ENCODE measurements around the gene SLC25A46.
"Not testable (repeated sequence)": the region's sequence is repeated elsewhere in the genome, so short reads cannot be mapped to it uniquely, and the experiment has no call there.

SLC25A46 gene

DNA sequence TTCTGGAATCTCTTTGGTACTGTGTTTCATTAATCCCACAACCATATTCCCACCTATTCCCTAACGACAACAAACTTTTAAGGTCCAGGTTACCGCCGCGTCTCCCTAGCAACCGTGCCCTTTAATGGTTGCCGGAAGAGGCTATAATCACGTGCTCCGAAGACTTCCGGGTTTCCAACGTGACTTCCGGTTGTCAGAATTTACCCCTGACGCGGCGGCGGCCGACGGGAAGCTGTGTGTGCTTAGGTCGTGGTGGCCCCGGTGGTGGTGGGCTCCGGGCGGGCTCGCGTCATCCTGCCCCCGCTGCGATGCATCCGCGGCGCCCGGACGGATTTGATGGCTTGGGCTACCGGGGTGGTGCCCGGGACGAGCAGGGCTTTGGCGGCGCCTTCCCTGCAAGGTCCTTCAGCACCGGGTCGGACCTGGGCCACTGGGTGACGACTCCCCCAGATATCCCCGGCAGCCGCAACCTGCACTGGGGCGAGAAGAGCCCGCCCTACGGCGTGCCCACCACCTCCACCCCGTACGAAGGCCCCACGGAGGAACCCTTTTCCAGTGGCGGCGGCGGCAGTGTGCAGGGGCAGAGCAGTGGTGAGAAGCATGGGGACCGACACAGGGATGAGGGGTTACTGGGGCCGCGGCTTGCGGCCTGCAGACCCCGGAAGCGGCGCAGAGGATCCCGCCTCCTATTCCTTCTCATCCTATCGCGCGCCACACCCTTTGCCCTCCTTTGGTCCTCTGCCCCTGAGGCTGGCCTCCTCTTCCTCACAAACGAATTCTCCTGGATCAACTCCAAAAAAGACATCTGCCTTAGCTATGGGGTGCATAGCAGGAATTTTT is at the start of gene SLC25A46:
Gene SLC25A46 (plus strand): TSS at position 196 of the 840 bp plus-strand sequence. CDS start 113 bp downstream, at position 309.
- peak; percentile 78 to 82 for DNase-seq (ENCODE audit: low read depth in 2 of 2)

DNA sequence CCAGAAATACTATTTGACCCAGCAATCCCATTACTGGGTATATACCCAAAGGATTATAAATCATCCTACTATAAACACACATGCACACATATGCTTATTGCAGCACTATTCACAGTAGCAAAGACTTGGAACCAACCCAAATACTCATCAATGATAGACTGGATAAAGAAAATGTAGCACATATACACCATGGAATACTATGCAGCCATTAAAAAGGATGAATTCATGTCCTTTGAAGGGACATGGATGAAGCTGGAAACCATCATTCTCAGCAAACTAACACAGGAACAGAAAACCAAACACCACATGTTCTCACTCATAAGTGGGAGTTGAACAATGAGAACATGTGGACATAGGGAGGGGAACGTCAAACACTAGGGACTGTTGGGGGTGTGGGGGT is 48.2 kb upstream of the SLC25A46 start:
- not testable (repeated sequence) for DNase-seq (ENCODE audit: low read depth in 2 of 2)

DNA sequence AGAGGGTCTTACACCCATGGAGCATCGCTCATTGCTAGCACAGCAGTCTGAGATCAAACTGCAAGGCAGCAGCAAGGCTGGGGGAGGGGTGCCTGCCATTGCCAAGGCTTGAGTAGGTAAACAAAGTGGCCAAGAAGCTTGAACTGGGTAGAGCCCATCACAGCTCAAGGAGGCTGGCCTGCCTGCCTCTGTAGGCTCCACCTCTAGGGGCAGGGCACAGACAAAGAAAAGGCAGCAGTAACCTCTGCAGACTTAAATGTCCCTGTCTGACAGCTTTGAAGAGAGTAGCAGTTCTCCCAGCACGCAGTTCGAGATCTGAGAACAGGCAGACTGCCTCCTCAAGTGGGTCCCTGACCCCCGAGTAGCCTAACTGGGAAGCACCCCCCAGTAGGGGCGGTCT is 46.1 kb upstream of the SLC25A46 start:
- not testable (repeated sequence) for DNase-seq (ENCODE audit: low read depth in 2 of 2)

DNA sequence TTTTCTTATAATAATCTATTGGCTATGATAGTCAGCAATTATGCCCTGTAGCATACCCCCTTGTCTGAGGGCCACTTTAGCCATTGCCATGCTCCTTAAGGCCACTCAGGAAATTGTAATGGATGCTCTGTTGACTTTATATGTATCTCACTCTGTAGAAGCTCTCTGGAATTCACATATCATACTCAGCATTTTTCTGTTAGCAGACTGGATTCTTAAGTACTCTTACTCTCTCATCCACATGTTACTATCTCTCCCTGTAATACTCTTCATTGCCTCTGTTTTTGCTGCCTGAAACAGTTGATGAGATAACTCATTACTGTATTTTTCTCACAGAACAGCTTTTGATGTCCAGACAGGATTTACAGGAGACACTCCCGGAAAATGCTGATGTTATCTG is 36.5 kb upstream of the SLC25A46 start:
- no peak for DNase-seq (ENCODE audit: low read depth in 2 of 2)

DNA sequence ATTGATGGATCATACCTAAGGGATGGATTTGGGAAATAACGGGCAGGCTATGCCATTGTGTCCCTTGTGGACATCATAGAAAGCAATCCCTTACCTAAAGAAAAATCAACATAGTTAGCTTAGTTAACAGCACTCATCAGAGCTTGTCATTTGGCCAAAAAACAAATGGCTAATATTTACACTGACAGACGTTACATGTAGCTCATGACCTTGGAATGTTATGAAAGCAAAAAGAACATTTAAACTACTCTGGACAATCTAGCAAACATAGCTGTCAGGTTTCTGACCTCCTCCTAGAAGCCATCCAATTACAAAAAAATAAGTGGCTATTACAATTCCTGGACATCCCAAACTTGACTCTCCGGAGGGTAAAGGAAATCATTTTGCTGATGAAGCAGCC is 36.1 kb upstream of the SLC25A46 start:
- no peak for DNase-seq (ENCODE audit: low read depth in 2 of 2)

DNA sequence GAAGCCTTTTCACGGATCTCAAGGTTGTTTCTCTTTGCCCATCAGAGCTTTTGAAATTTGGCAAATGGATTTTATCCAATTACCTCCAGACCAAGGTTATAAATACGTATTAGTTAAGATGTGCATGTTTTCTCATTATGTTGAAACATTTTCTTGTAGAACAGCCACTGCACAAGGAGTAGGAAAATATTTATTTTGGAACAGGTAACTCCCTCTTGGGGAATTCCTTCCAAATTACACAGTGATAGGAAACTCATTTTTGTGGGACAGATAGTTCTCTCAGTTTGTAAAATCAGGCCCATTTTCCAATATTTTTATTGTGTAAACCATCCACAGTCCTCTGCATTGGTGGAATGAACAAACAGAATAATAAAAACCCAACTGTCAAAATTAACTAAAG is 35.3 kb upstream of the SLC25A46 start:
- no peak for DNase-seq (ENCODE audit: low read depth in 2 of 2)

DNA sequence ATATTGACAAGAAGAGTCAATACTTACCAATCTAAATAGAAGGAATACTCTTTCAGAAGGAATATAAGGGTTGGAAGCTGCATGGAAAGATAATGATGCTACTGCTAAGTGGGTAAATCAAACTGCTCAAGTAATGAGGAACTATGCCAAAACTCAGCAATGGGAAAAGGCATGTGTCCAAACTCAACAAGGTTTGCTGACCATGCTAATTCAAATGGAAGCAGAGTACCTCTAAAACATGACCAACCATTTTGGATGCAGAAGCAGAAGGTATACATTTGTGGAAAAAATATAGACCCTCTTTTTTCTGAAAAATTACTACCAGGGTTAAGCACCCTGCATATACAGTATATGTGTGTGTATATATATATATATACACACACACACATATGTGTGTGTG is 33.5 kb upstream of the SLC25A46 start:
- DNase-seq (ENCODE audit: low read depth in 2 of 2) = no peak

DNA sequence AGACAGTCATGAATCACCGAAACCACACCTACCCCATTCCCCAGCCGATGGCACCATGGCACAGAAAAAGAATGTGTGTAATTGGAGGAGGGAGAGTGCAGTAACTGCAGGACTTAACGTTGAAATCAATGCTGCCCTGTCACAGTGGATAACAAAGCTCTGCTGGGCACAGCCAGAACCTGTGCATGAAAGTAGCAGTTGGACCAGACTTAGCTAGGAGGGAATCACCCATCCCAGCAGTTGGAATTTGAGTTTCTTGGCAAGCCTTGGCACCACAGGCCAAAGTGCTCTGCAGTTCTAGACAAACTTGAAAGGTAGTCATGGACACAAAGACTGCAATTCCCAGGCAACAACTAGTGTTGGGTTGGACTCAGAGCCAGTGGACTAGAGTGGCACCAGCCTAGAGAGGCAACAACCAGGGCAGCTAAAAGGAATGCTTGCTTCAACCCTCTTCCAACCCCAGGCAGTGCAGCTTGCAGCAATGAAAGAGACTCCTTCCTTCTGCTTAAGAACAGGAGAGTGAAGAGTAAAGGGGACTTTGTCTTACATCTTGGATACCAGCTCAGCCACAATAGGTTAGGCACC is 31.5 kb upstream of the SLC25A46 start:
- DNase-seq (ENCODE audit: low read depth in 2 of 2) = no peak

DNA sequence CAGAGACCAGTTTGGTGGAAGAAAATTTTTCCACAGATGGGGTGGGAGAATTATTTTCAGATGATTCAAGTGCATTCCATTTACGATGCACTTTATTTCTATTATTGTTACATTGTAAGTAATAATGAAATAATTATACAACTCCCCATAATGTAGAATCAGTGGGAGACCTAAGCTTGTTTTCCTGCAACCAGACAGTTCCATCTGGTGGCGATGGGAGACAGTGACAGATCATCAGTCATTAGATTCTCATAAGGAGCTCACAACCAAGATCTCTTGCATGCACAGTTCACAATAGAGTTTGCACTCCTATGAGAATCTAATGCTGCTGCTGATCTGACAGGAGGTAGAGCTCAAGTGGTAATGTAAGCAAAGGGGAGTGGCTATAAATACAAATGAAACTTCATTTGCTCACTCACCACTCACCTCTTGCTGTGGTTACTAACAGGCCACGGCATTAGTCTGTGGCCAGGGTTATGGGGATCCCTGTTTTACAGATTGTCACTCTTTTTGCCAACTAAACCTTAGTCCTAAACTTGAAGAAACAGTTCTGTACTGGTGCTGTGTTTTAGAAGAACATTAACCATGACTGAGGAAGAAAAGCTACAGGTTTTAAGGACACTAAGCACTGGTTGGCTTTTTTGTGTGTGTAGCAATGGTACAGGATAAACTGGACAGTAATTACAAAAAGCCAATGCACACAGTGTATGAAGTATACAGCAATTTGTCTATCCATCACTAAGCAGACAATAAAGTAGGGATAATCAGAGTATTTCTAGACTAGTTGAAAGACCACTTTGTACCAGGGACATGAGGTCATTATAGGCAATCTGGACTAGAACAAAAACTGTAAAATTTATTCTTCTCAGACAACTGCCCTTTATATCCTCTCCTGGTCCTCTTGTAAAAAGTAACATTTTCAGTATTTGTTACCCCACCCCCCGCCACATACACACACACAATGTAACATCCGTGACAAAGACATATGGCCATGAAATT is 22.3 kb upstream of the SLC25A46 start:
- no peak for DNase-seq (ENCODE audit: low read depth in 2 of 2)

DNA sequence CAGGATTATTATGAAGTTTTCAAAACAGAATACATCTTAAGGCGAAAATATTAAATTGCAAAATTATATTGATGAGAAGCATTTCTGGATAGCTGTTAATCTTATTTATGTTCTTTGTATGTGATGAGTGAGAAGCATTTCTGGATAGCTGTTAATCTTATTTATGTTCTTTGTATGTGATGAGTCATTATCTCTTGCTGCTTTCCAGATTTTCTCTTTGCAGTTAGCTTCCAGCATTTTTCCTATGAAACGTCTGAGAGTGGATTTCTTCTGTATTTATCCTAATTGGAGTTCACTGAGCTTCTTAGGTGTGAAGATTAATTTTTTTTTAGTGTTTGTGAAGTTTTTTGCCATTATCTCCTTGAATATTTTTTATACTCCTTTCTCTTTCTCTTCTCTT is 20.5 kb upstream of the SLC25A46 start:
- DNase-seq (ENCODE audit: low read depth in 2 of 2) = no peak

DNA sequence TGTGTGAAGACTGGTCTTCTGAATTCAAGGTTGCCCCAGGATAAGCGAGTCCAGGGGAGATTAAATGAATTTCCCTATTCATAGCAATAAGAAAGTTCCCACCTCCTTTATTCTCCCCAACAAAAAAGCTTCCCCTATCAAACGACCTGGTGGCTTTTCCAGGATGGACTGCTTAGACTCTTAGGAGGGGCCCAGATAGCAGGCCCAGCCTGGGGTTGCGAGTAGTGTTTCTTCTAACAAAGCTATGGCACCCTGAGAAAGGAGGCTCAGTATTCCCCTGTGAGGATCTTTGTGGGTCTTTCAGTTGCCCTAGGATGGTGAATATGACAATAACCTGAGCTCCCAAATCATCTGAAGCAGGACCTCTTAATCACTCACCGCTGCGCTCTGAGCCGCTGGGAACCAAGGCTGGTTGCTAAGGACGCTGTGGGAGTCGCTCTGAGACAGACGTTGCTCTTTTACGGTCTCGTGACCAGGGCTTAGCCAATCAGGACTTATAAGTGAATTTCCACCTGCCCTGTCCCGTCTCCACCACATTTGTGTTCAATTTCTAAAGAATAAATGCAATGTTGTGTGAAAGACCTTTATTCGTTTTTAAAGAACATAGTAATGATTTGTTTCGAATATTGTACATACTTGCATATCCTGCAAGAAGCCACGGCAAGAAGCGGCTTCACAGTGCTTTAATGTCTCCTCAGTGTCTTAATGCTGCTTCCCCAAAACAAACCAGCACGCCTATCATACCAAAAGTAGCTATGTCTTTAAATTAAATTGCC is 12.4 kb upstream of the SLC25A46 start, which contains the start of gene TMEM232:
Gene TMEM232 (minus strand): TSS at position 423 of the 776 bp plus-strand sequence. CDS start 59,319 bp downstream, outside the sequence.
- peak; percentile 60 to 62 for DNase-seq (ENCODE audit: low read depth in 2 of 2)

DNA sequence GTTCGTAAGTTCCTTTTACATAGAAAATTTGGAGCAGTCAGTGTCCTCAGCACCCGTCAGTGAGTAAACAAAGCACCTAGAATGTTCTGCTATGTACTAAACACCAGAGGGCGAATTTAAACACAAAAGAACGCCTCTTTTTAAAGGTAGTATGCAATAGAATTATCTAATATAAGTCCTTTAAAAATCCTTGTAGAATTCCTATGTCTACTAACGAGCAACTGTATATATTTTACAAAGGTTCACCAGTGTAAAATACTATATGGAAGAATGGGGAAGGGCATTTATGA is 11.8 kb upstream of the SLC25A46 start:
- DNase-seq (ENCODE audit: low read depth in 2 of 2) = no peak

DNA sequence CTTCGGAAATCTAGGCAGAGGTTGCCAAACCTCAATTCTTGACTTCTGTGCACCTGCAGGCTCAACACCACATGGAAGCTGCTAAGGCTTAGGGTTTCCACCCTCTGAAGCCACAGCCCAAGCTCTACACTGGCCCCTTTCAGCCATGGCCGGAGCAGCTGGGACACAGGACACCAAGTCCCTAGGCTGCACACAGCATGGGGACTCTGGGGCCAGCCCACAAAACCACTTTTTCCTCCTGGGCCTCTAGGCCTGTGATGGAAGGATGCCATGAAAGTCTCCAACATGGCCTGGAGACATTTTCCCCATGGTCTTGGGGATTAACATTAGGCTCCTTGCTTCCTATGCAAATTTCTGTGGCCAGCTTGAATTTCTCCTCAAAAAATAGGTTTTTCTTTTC is 7.3 kb upstream of the SLC25A46 start:
- DNase-seq (ENCODE audit: low read depth in 2 of 2) = not testable (repeated sequence)

DNA sequence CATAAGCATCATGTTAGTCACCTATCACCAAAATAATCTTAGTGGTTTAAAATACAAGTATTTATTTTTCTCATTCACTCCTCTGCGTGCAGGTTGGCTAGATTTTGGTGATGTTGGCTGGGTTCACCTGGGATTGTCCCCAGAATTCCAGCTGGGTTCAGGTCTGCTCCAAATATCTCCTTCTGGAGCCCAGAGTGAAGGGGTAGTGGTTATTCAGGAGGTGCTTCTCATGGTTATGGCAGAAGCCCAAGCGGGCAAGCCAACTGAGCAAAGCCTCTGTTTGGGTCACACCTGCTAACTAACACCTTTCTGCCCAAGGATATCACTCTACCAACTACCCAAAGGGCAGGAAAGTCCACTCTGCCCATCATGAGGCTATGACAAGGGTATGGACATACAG is 4.7 kb upstream of the SLC25A46 start:
- DNase-seq (ENCODE audit: low read depth in 2 of 2) = no peak

DNA sequence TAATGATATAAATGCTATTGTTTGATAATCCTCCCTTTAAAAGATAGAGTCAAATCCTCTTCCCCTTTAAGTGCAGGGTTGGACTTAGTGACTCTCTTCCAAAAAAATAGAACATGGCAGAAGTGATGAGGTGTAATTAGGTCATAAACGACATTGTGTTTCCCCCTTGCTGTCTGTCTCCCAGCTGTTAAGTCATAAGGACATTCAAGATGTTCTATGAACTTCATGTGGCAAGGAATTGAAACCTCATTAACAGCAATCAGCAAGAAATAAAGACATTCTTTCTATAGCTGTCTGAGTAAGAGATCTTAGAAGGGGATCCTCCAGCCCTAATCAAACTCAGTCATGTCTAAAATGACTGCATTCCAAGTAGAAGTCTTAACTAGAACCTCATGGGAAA is 3.3 kb upstream of the SLC25A46 start:
- no peak for DNase-seq (ENCODE audit: low read depth in 2 of 2)

DNA sequence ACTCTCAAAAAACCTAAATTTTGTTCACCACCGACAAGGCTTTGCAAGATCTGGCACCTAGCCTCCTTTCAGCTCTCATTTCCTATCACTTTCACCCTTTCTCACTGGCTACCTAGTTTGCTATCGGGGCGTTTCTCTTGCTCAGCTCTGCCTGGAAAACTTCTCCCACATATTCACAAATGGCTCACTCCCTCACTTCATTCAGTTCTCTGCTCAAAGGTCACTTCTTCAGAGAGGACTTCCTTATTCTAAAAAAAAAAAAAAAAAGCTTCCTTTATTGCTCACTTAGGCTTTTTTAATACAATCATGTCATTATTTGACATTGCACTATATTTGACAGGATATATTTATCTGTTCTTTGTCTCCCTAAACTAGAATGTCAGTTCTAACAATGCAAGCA is 2.1 kb upstream of the SLC25A46 start:
- no peak for DNase-seq (ENCODE audit: low read depth in 2 of 2)

DNA sequence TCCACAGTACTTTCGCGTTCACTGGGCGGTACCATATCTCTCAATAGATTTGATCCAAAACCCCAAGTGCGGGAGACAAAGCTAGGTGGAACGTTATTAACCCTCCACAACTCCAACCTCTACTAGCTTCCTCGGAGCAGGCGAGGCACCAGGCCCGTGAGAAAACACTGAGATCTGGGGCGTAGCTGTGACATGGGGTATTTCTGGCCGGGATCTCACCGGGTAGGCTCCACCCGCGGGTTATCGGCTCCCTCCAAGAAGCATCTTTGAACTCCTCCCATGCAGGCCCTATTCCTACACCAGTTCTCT is 350 bp upstream of the SLC25A46 start:
- no peak for DNase-seq (ENCODE audit: low read depth in 2 of 2)

DNA sequence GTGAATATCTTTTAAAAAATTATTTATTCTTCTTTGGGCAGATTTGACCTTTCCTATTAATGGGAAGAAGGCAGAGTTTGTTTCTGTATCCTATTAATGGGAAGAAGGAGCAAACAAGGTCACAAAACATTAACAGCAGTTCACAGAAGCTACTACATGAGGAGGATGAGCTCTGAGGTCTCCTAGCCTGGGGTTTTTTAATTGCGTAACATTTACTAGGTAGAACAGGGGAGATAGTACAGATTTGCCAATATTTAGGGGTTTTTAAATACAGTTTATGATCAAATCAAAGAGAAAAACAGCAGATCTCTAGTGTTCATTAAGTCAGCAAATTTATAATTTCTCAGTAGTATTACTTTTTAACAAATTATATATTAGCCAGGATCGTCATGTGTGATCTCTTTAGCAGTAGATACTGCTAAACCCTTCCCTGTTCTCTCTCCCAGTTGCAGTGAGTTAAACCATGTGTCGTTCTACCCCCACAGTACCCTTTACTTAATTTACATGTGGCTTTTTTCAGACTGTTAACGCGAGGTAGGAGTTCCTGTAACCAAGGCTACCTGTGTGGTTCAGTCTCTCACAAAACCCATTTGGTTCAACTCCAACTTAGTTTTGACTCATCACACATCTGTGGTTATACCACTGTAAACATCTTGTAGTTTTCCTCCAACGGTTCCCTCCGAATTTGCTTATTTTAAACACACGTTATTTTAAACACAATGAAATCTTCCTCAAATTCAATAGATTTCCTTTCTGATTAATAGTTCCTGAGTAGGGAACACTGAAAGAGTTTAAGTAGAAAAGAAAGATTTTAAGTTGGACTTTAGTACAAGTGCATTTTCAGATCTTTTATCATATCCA is 13.3 kb downstream of the SLC25A46 start:
- no peak for DNase-seq (ENCODE audit: low read depth in 2 of 2)

DNA sequence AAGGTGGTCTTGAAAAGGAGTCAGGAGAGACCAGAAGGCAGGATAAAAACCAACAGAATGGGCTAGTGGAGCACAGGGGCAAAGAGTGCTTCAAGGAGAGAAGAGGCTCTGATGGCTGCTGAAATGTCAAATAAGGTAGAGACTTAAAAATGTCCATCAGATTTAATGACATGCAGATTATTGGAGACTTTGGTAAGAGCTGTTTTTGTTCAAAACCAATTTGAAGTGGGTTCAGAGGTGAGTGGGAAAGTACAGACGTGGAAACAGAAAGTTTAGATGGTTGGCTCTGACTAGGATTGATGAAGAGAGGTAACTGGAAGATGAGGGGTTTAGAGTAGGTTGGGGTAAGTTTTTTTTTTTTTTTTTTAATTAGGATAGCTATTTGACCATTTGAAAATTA is 14.1 kb downstream of the SLC25A46 start:
- no peak for DNase-seq (ENCODE audit: low read depth in 2 of 2)

DNA sequence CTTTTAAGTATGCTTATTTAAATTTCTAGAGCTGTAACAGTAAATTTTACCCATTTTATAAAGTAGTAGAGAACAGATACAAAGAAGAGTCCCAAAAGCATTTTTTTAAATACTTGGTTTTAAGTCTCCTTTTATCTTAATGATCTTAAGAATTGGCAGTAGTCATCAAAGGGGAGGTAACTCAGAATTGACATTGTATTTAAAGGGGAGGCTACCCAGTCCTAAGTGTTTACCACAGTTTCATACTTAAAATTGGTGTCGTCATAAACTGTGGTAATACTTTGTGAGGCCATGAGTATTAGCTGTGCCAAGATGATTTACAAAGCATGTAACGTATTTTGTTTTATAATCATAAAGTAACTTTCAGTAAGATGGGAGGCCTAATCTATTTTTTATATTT is 14.8 kb downstream of the SLC25A46 start:
- no peak for DNase-seq (ENCODE audit: low read depth in 2 of 2)

DNA sequence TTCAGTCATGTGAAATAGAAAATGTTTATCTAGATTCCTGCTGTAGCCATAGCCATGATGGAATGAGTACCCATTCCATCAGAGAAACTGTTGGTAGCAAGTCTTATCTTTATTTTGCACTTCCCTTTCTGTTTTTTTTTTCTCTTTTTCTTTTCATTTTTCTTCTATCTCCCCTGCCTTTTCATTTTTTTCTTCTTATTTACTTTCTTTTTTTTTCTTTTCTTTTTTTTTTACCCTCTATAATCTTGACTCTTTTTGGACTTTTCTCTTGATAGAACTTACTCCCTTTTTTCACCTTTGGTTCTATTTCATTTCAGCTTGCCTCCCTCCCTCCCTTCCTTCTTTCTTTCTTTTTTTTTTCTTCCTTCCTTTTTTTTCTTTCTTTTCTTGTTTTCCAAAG is 15.4 kb downstream of the SLC25A46 start:
- no peak for DNase-seq (ENCODE audit: low read depth in 2 of 2)
